SK-N-SH (cell line): ENCODE measurements around the gene XRCC6. TPM values are rescaled to one million over a fixed set of nuclear protein-coding genes. Genes with fewer than 3 reads are reported as not detected.

ENCODE experiments used
- CTCF ChIA-PET: fragments of 300-600, 350-600 bp; formaldehyde crosslinking; extraction: SDS; loops from one replicate; lab custom pipeline; 2021; lab: Yijun Ruan, JAX
- POLR2A ChIA-PET: fragments of 350-600 bp; sonication (Branson Sonifier 250); formaldehyde crosslinking; extraction: SDS; loops from one replicate; lab custom pipeline; 2020; ENCODE audit warnings: antibody characterized with exemption, inconsistent platforms; lab: Yijun Ruan, JAX
- DNase-seq: peaks from one replicate; pipeline ENCODE4 v3.0.0; 2012
- H2AFZ ChIP-seq: fragments of 200-600 bp; sonication (generic); 2 replicates; pipeline ENCODE4 v1.8.1; 2016; ENCODE audit warnings: antibody characterized with exemption, mild to moderate bottlenecking, low read depth
- H3F3A ChIP-seq: fragments of 200-600 bp; sonication (generic); replicated peaks from 2 replicates; pipeline ENCODE3; 2016; ENCODE audit warnings: antibody characterized with exemption, mild to moderate bottlenecking; ENCODE audit not compliant: insufficient read depth
- H3K27ac ChIP-seq, 2 experiments: fragments of 200-500 bp in 1 of 2; fragments of 200-600 bp in 1 of 2; sonication (Bioruptor generic) in 1 of 2; sonication (generic), shearing (Covaris generic) in 1 of 2; 2 replicates each; pipeline versions ENCODE4 v1.5.1 to v1.6.1; 2014 to 2016; ENCODE audit warnings: low read depth in 2 of 2, inconsistent platforms in 1 of 2, low read length in 1 of 2, mild to moderate bottlenecking in 1 of 2, mixed read lengths in 1 of 2
- H3K27me3 ChIP-seq: fragments of 200-600 bp; sonication (generic), shearing (Covaris generic); 2 replicates; pipeline ENCODE4 v1.6.1; 2016; ENCODE audit warnings: mixed run types; ENCODE audit not compliant: insufficient read depth
- H3K36me3 ChIP-seq, 2 experiments: fragments of 200-500 bp in 1 of 2; fragments of 200-600 bp in 1 of 2; sonication (Bioruptor generic) in 1 of 2; sonication (generic) in 1 of 2; replicated peaks in 1 of 2; 2 replicates each; pipeline versions ENCODE3 to v1.5.1; 2014 to 2016; ENCODE audit warnings: low read length in 1 of 2, mild to moderate bottlenecking in 1 of 2; ENCODE audit not compliant: insufficient read depth in 2 of 2, control insufficient read depth in 1 of 2
- H3K4me1 ChIP-seq, 2 experiments: fragments of 200-500 bp in 1 of 2; fragments of 200-600 bp in 1 of 2; sonication (Bioruptor generic) in 1 of 2; sonication (generic), shearing (Covaris generic) in 1 of 2; 2 replicates each; pipeline versions ENCODE4 v1.5.1 to v1.6.1; 2014 to 2016; ENCODE audit warnings: low read depth in 1 of 2, low read length in 1 of 2, mixed run types in 1 of 2; ENCODE audit not compliant: insufficient read depth in 2 of 2, control insufficient read depth in 1 of 2
- H3K4me2 ChIP-seq: fragments of 200-600 bp; sonication (generic), shearing (Covaris generic); 2 replicates; pipeline ENCODE4 v1.6.1; 2017; ENCODE audit warnings: mixed run types
- H3K4me3 ChIP-seq, 2 experiments: fragments of 200-500 bp in 1 of 2; fragments of 200-600 bp in 1 of 2; sonication (Bioruptor generic) in 1 of 2; sonication (generic), shearing (Covaris generic) in 1 of 2; 2 replicates each; pipeline versions ENCODE4 v1.5.1 to v1.8.1; 2014 to 2016; ENCODE audit warnings: low read depth in 2 of 2, inconsistent platforms in 1 of 2, low read length in 1 of 2, mild to moderate bottlenecking in 1 of 2, mixed read lengths in 1 of 2, moderate library complexity in 1 of 2
- H3K79me2 ChIP-seq: fragments of 200-600 bp; sonication (generic); 2 replicates; pipeline ENCODE4 v1.8.1; 2017; ENCODE audit warnings: mild to moderate bottlenecking; ENCODE audit not compliant: insufficient read depth
- H3K9ac ChIP-seq: fragments of 200-600 bp; sonication (generic); 2 replicates; pipeline ENCODE4 v1.6.1; 2017; ENCODE audit warnings: mixed run types
- H3K9me2 ChIP-seq: fragments of 200-600 bp; sonication (generic); 2 replicates; pipeline ENCODE4 v1.6.1; 2017; ENCODE audit warnings: mixed run types
- H3K9me3 ChIP-seq: fragments of 200-600 bp; sonication (generic); 2 replicates; pipeline ENCODE4 v1.6.1; 2017; ENCODE audit warnings: mixed run types, mild to moderate bottlenecking, moderate library complexity
- H4K20me1 ChIP-seq: fragments of 200-600 bp; sonication (generic); 2 replicates; pipeline ENCODE4 v1.6.1; 2017; ENCODE audit warnings: mild to moderate bottlenecking, mixed run types; ENCODE audit not compliant: insufficient read depth
- CHD2 ChIP-seq: fragments of 150-350 bp; IDR thresholded peaks from 2 replicates; pipeline ENCODE4 v1.6.1; 2018; ENCODE audit warnings: low read length; ENCODE audit not compliant: partially characterized antibody
- EZH2phosphoT487 ChIP-seq: fragments of 200-600 bp; sonication (generic); IDR thresholded peaks from 2 replicates; pipeline ENCODE4 v1.6.1; 2017; ENCODE audit warnings: low read depth, mixed run types, mild to moderate bottlenecking, antibody characterized with exemption, moderate library complexity, borderline replicate concordance
- GATA2 ChIP-seq: sonication (generic); formaldehyde crosslinking; IDR thresholded peaks from 2 replicates; pipeline ENCODE4 v1.5.0; 2020; ENCODE audit warnings: mild to moderate bottlenecking, missing genetic modification reagents
- JUND ChIP-seq: IDR thresholded peaks from 2 replicates; pipeline ENCODE4 v1.4.0; 2012
- MEF2A ChIP-seq: IDR thresholded peaks from 2 replicates; pipeline ENCODE4 v1.4.0; 2012; ENCODE audit warnings: low read depth, borderline replicate concordance
- NRF1 ChIP-seq: IDR thresholded peaks from 2 replicates; pipeline ENCODE4 v1.6.1; 2012; ENCODE audit warnings: low read depth, mild to moderate bottlenecking, low read length
- POLR2AphosphoS5 ChIP-seq: IDR thresholded peaks from 2 replicates; pipeline ENCODE4 v1.6.1; 2012; ENCODE audit warnings: low read depth, low read length
- RXRA ChIP-seq: IDR thresholded peaks from 2 replicates; pipeline ENCODE4 v1.4.0; 2012; ENCODE audit warnings: low read depth, mild to moderate bottlenecking, borderline replicate concordance
- SMC3 ChIP-seq: IDR thresholded peaks from 2 replicates; pipeline ENCODE4 v1.6.1; 2012; ENCODE audit warnings: low read depth, low read length, improper control_type of control experiment
- TEAD4 ChIP-seq: IDR thresholded peaks from 2 replicates; pipeline ENCODE4 v1.4.0; 2012; ENCODE audit warnings: mild to moderate bottlenecking, borderline replicate concordance; ENCODE audit not compliant: insufficient read depth
- YY1 ChIP-seq: IDR thresholded peaks from 2 replicates; pipeline ENCODE4 v1.4.0; 2012; ENCODE audit warnings: low read depth, mild to moderate bottlenecking
- WGBS: methylation state at CpG from one replicate; pipeline ENCODE4 v1.1.6; 2017; ENCODE audit warnings: low lambda C conversion rate; 5-methylcytosine and 5-hydroxymethylcytosine counted together
- polyA plus RNA-seq, 3 experiments: library from polyadenylated mRNA; depleted of rRNA; stranded (reverse); fragments of >200 nt; gene quantifications; 2 replicates each; pipeline ENCODE4 v1.2.3, GENCODE V29; 2012
- TF ChIP-seq, protein P1 (sequence below): IDR thresholded peaks from 2 replicates; pipeline ENCODE4 v1.4.0; 2012; ENCODE audit warnings: low read depth, borderline replicate concordance
- TF ChIP-seq, protein P2 (sequence below): fragments of 150-350 bp; IDR thresholded peaks from 2 replicates; pipeline ENCODE4 v1.6.1; 2016; ENCODE audit warnings: mild to moderate bottlenecking, low read depth, low read length
- TF ChIP-seq, protein P3 (sequence below): IDR thresholded peaks from 2 replicates; pipeline ENCODE4 v1.4.0; 2012; ENCODE audit warnings: low read depth, borderline replicate concordance
- TF ChIP-seq, protein P4 (sequence below): IDR thresholded peaks from 2 replicates; pipeline ENCODE4 v1.4.0; 2012; ENCODE audit warnings: low read depth

Gene XRCC6
- polyA plus RNA-seq, 1 of the 3 experiments (the other 2 are of a cell fraction) = 78.1 TPM

DNA sequence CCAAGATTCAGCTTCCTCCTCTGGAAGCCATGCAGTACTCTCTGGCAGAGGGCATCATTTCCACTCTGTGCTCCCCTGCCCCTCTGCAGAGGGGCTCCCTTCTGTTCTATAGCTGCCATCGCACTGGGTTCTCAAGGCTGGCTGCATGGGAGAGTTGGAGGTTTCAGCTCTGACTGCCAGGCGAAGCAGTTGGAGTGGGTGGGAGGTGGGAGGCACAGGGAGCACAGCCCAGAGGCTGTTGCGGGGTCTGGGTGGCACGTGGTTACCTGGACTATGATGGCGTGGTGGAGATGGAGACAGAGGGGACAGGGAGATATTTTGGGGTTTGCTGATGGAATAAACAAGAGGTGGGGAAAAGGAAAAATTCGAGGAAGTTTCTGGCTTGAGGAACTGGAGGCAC lies 36.2 kb upstream of the XRCC6 start:
- no peaks in the 10 kb centered on the region for H3F3A ChIP-seq
- WGBS = 90% methylated on average over 5 of the region's 6 CpGs
- ChIA-PET POLR2A (no interaction called here), CTCF (no interaction called here)
- no peak overlapping the region for H3K27ac ChIP-seq
- no peak overlapping the region for H3K4me2 ChIP-seq
- H3K9me3 ChIP-seq = no peaks in the 10 kb centered on the region
- H4K20me1 ChIP-seq = no peaks in the 10 kb centered on the region
- no peak overlapping the region for H3K4me3 ChIP-seq
- peaks cover 17% of the 10 kb centered on the region; the same call in 1 of the 2 replicates for H3K79me2 ChIP-seq
- TF ChIP-seq EZH2phosphoT487 (no peak), SMC3 (no peak), TEAD4 (no peak), MEF2A (no peak), CHD2 (no peak), POLR2AphosphoS5 (no peak), YY1 (no peak), RXRA (no peak), NRF1 (no peak), GATA2 (CRISPR knock-in tag) (no peak), JUND (no peak)
- TF ChIP-seq, protein P1, sequence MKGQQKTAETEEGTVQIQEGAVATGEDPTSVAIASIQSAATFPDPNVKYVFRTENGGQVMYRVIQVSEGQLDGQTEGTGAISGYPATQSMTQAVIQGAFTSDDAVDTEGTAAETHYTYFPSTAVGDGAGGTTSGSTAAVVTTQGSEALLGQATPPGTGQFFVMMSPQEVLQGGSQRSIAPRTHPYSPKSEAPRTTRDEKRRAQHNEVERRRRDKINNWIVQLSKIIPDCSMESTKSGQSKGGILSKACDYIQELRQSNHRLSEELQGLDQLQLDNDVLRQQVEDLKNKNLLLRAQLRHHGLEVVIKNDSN = no peak
- TF ChIP-seq, protein P2, sequence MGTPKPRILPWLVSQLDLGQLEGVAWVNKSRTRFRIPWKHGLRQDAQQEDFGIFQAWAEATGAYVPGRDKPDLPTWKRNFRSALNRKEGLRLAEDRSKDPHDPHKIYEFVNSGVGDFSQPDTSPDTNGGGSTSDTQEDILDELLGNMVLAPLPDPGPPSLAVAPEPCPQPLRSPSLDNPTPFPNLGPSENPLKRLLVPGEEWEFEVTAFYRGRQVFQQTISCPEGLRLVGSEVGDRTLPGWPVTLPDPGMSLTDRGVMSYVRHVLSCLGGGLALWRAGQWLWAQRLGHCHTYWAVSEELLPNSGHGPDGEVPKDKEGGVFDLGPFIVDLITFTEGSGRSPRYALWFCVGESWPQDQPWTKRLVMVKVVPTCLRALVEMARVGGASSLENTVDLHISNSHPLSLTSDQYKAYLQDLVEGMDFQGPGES = no peak
- TF ChIP-seq, protein P3, sequence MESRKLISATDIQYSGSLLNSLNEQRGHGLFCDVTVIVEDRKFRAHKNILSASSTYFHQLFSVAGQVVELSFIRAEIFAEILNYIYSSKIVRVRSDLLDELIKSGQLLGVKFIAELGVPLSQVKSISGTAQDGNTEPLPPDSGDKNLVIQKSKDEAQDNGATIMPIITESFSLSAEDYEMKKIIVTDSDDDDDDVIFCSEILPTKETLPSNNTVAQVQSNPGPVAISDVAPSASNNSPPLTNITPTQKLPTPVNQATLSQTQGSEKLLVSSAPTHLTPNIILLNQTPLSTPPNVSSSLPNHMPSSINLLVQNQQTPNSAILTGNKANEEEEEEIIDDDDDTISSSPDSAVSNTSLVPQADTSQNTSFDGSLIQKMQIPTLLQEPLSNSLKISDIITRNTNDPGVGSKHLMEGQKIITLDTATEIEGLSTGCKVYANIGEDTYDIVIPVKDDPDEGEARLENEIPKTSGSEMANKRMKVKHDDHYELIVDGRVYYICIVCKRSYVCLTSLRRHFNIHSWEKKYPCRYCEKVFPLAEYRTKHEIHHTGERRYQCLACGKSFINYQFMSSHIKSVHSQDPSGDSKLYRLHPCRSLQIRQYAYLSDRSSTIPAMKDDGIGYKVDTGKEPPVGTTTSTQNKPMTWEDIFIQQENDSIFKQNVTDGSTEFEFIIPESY = no peak
- TF ChIP-seq, protein P4, sequence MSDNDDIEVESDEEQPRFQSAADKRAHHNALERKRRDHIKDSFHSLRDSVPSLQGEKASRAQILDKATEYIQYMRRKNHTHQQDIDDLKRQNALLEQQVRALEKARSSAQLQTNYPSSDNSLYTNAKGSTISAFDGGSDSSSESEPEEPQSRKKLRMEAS = no peak
- no peaks in the 10 kb centered on the region for H3K9me2 ChIP-seq
- DNase-seq = no peak
- H3K9ac ChIP-seq = no peak overlapping the region
- no peaks in the 10 kb centered on the region for H3K27me3 ChIP-seq
- no peak overlapping the region for H2AFZ ChIP-seq
- peaks cover 0 to 5% of the 10 kb centered on the region in 2 experiments; a peak in 1 of 4 replicates for H3K4me1 ChIP-seq
- no peaks in the 10 kb centered on the region for H3K36me3 ChIP-seq
